HG03439 (cell line): ENCODE measurements around the gene SLC6A2.

ENCODE experiments used
- ATAC-seq: cut with Tn5 transposase; IDR thresholded peaks from one replicate; pipeline ENCODE4 v1.9.1; 2021; ENCODE audit warnings: mild to moderate bottlenecking, moderate library complexity; ENCODE audit not compliant: unreplicated experiment

The SLC6A2 gene

DNA sequence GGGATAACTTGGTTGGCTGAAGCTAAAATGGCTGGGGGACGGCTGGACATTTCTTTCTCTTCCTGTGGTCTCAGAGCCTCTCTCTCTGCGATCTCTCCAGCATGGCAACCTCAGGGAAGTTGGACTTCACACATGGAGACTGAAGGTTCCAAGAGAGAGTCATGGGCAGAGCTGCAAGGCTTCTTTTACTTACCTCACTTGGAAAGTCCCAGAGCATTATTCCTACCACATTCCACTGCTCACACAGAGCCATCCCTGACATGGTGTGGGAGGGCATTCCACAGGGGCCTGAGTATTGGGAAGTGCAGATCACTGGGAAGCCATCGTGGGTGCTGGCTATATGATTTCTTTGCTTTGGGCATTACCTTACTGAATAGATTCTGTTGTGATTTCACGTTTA, 9.8 kb upstream of the SLC6A2 start:
- ATAC-seq: no peak

DNA sequence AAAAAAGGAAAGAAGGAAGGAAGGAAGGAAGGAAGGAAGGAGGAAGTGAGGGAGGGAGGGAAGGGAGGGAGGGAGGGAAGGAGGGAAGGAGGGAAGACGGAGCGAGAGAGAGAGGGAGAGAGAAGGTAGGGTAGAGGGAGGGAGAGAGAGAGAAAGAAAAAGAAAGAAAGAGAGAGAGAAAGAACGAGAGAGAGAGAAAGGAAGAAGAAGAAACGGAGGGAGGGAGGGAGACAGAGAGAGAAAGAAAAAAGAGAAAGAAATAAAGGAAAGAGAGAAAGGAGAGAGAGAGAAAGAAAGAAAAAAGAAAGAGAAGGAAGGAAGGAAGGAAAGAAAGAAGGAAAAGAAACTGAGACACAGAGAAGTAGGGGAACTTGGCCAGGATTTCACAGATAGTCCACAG, 8.4 kb upstream of the SLC6A2 start:
- no peak for ATAC-seq

DNA sequence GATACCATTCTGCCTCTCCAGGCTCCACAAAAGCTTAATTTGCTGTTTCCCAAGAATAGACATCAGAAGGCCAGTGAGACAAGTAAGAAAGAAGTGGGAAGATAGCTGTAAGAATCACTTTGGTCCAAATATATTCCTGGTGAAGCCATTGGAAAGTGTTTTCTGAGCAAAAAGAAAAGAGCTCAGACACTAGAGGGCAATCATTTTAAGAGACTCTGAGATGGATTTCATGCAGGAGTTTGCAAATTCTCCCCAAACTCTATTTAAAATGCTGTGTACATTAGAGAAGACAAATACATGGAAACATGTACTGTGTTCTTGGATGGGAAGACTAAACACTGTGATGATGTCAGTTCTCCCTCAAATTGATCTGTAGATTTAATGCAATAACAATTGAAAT, 8.0 kb upstream of the SLC6A2 start:
- ATAC-seq: no peak

DNA sequence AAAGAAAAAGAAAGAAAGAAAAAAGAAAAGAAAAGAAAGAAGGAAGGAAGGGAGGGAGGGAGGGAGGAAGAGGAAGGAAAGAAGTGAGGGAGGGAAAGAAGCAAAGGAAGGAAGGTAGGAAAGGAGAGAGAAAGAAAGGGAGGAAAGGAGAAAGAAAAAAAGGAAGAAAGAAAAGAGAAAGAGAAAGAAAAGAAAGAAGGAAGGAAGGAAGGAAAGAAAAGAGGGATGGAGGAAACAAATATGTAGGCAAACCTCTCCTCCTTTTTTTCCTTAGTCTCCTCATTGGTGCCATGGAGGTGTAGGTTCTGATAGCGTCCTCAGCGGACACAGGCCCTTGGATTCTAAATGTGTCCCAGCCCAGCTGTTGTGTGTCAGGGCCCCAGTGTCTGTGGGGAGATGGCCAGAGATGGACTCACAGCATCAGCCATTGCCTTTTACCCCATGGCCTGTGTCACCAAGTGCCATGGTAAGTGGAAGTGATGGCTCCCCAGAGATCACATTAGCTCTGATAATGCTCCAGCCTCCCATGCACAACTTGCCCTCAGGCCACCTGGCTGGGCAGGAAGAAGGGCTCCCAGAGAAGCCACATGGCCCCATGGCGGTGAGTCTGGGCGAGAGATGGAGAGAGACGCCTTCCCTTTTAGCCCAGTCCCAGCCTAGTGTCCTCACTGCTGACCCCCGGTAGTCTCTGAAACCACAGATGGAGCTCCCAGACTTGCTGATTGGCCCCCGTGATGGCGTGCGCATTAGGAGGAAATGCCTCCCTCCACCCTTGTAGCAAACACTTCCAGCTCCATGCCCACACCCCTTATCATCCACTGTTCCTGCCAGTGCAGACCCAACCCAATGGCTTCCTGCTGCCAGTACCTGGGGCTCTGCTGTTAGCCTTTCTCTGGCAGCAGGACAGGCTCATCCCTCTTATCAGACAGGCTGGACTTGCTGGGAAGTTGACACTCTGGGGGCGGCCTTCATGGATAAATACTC, 3.7 kb upstream of the SLC6A2 start:
- ATAC-seq: no peak

DNA sequence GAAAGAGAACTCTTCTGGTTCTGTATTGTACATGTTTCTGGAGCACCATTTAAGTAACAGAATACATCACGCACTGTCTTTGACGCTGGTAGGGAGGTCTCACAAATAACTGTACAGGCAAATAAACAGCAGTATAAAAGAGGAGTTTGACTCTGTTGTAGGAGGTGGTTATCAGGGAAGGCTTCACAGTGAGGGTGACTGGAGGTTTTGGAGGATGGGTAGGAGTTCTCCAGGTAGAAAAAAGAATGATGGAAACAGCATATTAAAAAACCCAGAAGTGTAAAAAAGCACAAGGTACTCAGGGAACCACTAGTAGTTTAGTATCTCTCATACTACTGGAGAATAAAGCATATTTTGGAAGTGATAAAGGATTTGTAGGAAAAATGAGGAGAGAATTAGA, 2.7 kb upstream of the SLC6A2 start:
- ATAC-seq: no peak

DNA sequence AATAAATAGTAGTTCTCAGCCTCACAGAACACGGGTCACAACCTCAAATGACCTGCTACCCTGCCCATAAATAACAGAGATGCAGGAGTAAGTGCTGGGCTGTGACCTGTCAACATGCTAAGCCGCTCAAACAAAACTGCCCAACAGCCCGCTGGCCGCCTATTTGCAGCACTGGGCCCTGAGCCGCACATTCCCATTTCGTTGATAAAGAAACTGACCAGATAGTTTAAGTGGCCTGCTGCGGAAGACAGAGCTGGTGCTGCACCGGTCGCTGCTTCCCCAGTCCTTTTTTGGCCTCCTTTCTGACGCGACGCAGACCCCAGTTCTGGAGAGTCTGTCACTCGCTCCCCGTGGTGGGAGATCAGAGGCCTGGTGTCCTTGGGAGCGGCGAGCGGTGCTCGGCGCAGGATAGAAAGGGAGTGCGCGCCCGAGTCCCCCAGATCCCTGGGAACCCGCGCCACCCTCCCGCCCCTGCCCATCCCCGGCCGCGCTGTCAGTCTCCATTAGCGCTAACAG, 349 bp upstream of the SLC6A2 start:
- no peak for ATAC-seq

DNA sequence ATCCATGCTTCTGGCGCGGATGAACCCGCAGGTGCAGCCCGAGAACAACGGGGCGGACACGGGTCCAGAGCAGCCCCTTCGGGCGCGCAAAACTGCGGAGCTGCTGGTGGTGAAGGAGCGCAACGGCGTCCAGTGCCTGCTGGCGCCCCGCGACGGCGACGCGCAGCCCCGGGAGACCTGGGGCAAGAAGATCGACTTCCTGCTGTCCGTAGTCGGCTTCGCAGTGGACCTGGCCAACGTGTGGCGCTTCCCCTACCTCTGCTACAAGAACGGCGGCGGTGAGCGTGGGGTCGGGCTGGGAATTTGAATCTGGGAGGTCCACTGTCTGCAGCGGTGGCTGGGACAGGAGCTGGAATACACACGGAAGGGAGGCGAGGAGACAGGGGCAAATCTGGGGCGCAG, 904 bp downstream of the SLC6A2 start:
- no peak for ATAC-seq

DNA sequence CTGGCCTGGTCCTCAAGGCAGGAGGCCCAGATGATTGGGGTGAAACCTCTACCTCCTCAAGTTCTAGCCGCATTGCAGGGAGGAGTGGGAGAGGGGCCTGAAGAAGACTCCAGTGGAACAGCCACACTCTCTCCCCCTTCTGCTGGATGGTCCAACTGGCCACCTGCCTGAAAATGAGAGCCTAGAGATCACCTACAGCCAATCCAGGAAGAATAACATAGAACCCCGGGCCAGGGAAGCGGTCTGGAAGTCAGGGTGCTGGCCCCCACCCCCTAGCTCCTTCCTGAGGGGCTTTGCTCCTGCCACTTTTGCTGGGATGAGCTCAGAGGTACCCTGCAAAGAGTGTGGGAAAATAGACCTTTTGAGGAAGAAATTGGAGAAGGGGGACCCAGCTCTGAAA, 1.8 kb downstream of the SLC6A2 start:
- no peak for ATAC-seq

DNA sequence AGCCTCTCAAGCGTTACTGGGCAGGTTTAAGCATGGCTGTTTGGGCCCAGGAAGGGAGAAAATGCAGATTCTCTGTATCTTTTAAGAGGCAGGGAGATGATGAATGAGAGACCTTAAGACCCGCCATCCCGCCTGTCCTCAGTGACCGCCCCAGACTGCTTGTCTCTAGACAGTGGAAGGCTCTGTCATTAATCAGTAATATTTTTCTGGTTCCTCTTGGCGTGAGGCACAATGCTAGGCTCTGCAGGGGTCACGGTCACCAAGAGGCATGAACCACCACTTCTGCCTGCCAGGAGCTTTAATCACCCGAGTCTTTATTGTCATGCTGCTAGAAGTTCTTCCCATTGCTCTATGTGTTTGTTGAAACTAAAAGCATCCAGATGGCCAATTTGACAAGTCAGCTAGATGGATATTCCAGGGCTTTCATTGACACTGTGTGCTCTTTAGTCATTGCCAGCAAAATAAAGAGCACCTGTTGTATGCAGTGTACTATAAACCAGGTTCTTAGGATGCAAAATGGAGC, 3.2 kb downstream of the SLC6A2 start:
- ATAC-seq: no peak

DNA sequence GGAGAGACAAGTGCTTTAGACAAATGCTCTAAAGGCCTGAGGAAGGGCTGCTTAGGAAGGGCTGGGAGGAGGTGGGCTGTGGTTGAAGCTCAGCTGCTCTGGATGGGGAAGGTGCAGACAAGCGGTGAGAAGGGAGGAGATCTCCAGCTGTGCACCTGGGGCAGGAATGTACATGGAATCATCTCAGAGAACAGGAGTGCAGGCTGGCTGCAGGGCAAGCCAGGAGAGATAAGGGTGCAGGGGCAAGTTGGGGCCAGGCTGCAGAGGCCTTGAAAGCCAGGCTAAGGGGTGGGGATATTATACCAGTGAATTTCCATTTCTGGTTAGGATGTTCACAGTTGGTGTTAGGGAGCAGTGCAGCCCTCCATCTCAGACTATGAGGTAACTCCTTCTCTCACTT, 4.2 kb downstream of the SLC6A2 start:
- ATAC-seq: no peak

DNA sequence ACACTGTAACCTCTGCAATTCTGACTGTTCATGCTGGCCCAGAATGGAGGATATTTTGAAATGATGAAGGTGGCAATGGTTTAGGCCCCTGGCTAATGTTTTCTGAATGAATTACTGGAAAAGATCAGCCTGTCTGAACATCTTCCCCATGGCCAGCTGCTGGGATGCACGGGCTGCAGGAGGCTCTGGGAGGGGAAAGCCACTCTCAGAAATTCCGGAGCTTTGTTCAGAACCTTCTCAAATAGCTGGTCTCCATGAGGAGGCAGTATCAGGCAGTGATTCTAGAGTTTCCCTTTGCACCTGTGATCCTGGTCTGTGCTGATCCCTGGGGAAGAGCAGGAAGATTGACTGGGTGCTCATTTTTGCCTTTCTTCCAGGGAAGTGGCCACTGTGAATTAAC, 5.0 kb downstream of the SLC6A2 start:
- ATAC-seq: no peak

DNA sequence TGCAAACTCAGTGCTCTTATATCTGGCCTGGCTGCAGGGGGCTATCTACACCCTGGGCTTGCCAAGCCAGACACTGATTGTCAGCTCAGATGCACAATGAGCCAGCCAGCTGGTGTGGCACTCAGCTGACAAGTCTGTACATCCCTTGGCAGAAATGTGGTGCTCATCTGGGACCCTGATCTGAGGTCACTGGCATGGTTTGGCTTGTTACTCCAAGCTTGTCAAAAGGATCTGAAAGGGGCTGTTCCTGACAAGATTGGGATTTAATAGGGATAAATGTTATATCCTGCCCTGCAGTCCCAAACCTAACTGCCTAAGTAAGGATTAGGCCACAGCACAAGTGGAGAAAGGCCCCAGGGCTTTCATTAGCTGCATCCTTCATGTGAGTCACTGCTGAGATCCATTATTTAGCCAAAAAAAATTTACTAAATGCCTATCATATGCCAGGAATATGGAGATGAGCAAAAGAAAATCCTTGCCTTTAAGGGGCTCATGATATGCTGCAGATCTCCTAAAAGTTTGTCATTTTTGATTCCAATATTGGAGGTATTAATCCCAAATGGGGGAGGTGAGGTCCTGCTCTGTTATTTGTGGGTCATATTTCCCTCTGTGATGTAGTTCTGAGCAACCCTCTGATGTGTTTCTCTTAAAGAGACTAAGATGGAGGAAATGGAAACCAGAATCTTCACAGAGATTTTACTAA, 6.3 kb downstream of the SLC6A2 start:
- no peak for ATAC-seq

DNA sequence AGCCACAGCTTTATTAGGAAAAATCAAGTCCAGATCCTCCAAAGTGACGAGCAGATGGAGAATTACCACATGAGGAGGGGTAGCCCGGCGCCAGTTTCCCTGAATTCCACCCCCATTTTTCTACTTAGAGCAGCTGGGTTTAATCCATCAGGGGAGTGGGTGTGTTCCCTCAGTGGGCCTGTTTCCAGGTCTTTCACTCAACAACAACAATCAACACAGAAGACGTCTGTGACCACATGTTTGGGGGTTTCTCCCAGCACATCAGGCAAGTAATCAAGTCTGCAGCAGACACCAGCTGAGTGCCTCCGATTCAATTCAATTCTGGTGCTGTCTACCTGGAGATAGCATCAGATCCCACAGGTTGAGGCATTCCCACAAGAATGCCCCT, 6.8 kb downstream of the SLC6A2 start:
- no peak for ATAC-seq

DNA sequence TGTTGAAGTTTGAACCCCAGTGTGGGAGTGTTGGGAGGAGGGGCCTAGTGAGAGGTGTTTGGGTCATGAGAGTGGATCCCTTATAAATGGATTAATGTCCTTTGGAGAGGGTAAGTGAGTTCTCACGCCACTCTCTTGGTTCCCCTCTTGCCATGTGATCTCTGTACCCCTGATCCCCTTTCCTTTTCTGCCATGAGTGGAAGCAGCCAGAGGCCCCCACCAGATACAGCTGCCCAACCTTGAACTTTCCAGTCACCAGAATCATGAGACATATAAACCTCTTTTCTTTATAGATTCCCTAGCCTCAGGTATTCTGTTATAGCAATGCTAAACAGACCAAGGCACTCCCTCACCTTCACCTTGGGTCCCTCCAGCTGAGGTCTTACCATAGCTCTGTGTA, 7.4 kb downstream of the SLC6A2 start:
- no peak for ATAC-seq

DNA sequence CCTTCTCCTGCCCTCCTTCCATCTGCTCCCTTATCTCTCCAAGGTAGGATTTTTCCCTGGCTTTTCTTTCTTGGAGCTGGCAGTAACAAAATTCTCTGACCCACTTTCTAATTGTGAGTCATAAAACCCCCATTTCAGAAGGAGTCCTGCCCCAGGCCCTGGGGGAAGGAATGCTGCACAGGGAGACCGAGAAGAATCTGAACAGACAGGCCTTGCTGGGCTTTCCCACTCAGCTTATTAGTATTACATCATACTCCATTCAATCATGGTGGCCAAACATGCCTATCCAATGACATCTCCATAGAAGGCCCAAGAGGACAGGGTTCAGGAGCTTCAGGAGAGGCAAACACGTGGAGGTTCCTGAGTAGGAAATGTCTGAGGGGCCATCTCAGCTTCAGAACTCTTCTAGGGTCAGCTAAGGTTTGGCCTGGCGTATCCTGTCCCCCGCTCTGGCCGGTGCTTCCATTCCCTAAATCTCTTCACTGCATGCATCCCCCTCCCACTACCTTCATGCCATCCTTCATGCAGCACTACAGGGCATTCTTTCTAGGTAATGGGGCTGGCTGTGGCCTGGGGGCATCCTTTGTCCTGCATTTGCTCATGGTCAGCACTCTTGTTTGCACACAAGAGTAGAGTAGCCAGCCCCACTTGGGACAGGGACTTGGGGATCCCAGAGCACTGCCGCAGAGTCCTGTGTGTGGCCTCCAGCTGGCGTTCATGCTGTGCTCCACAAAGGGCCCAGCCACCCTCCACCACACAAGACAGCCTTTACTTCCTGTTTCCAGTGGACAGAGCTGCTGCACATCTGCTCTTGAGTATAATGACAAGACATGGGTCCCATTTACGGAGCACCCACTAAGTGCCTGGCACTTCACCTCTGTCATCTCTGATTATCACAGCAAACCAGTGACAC, 8.2 kb downstream of the SLC6A2 start:
- ATAC-seq: no peak

DNA sequence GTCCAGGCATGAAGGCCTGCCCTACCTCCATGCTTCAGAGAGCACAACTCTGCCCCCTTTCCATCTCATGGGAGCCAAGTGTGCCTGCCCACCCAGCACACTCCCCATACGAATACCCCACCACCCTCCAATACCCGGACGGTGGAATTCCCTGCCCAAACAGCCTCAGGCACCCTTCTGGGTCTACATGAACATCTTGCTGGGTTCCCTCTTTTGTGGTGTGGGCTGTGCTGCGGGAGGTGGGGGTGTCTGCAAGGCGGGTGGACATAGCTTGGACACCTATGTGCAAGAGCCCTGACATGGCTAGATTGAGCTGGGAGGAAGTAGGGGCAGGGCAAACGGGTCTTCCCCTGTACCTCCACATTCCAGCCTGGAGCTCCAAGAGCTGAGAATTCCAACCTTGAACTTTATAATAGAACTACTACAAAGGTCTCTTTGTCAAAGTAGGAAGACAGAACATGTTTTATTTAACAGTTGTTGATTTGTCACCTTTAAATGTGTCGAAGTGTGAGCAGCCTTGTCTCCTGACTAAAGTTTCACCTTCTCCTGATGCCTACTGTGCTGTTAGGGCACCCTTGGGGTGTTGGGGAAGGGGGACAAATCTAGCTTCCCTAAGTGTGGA, 9.1 kb downstream of the SLC6A2 start:
- no peak for ATAC-seq

DNA sequence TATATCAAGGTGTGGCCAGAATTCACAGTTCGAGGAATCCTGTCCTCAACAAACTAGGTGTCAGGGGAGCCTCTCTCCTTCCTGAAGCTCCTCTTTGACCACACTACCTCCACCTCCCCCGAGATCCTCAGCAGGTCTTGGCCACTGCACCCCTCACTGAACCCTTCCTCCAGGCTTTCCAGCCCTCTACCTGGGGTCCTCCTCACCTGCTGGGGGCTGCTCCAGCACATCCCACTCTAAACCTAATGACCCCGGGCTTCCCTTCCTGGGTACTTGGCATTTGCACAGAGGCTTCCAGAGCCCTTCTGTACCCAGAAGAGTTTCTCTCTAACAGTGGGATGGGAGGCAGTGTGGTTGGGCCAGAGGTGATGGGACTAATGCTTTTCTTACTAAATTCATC, 9.7 kb downstream of the SLC6A2 start:
- no peak for ATAC-seq

DNA sequence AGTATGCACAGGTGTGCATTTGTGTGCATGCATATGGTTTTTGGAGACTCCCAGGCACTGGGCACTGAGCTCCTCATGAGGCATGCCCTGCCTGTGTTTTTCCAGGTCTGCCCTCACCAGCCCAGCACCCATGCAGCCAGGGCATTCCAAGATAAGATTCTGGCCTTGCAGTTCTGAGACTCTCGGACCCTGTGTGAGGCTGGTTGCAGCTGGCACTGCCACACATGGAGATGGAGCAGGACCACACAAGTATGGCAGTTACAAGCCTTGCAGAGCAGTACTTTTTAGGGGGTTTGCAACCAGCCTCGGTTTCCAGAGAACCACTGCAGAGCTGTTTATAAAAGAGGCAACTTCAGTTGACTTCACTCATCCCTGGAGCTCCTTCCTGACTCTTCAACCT, 10.2 kb downstream of the SLC6A2 start:
- ATAC-seq: no peak

DNA sequence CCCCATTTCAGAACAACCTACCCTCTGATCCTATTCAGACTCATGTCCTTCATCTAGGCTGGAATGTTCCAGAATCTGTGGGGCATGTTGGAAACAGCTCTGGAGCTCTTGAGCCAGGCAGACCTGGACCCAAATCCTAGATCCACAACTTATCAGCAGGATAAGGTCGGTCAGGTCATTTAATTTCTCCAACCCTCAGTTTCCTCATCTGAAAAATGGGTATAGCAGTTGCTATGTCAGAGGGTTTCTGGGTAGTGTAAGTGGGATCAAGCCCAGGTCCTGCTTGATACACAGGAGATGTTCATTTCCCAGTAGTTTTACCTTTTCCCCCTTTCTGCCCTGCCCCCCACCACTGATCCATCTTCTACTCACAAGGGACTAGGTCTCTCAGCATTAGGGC, 12.0 kb downstream of the SLC6A2 start:
- ATAC-seq: no peak
